Mesenchymal stem cell (in vitro differentiated cells and primary cell): ENCODE measurements around the gene ANGPTL8.

Source experiments
- DNase-seq: peaks from one replicate; pipeline ENCODE4 v3.0.0-alpha.2; 2013
- H2AFZ ChIP-seq: one replicate; pipeline ENCODE4 v1.6.1; 2013; ENCODE audit warnings: low read depth, mild to moderate bottlenecking, control low read depth, inconsistent platforms, low read length, moderate library complexity
- H2AK5ac ChIP-seq: 2 replicates; pipeline ENCODE4 v1.6.1; 2013; ENCODE audit warnings: low read length, moderate library complexity, mild to moderate bottlenecking, inconsistent platforms; ENCODE audit not compliant: severe bottlenecking
- H2BK120ac ChIP-seq: one replicate; pipeline ENCODE4 v1.6.1; 2013; ENCODE audit warnings: low read depth, mild to moderate bottlenecking, inconsistent platforms, low read length, moderate library complexity
- H2BK12ac ChIP-seq, 2 experiments: one replicate each; pipeline ENCODE4 v1.6.1; 2013; ENCODE audit warnings: inconsistent platforms in 2 of 2, low read length in 2 of 2, mild to moderate bottlenecking in 2 of 2, moderate library complexity in 2 of 2, control low read depth in 1 of 2
- H2BK15ac ChIP-seq: one replicate; pipeline ENCODE4 v1.6.1; 2013; ENCODE audit warnings: mild to moderate bottlenecking, low read depth, inconsistent platforms; ENCODE audit not compliant: poor library complexity, severe bottlenecking
- H2BK5ac ChIP-seq: 2 replicates; pipeline ENCODE4 v1.6.1; 2013; ENCODE audit warnings: low read depth, mild to moderate bottlenecking, low read length, control low read depth, inconsistent platforms; ENCODE audit not compliant: poor library complexity, severe bottlenecking
- H3K14ac ChIP-seq, 2 experiments: one replicate each; pipeline ENCODE4 v1.6.1; 2013; ENCODE audit warnings: inconsistent platforms in 2 of 2, low read length in 2 of 2, control low read depth in 1 of 2, mild to moderate bottlenecking in 1 of 2, moderate library complexity in 1 of 2
- H3K18ac ChIP-seq, 2 experiments: one replicate each; pipeline ENCODE4 v1.6.1; 2013; ENCODE audit warnings: inconsistent platforms in 2 of 2, low read length in 2 of 2, control low read depth in 1 of 2, low read depth in 1 of 2, mild to moderate bottlenecking in 1 of 2
- H3K23ac ChIP-seq, 2 experiments: one replicate each; pipeline ENCODE4 v1.6.1; 2013; ENCODE audit warnings: inconsistent platforms in 2 of 2, low read length in 2 of 2, mild to moderate bottlenecking in 2 of 2, moderate library complexity in 2 of 2, control low read depth in 1 of 2
- H3K27ac ChIP-seq: 2 replicates; pipeline ENCODE4 v1.5.1; 2013; ENCODE audit warnings: mild to moderate bottlenecking, moderate library complexity, low read length, control low read depth, inconsistent platforms; ENCODE audit not compliant: poor library complexity, severe bottlenecking
- H3K27me3 ChIP-seq, 2 experiments: 2 replicates each; pipeline versions ENCODE4 v1.6.1 to v1.7.0; 2013; ENCODE audit warnings: low read length in 2 of 2, mild to moderate bottlenecking in 2 of 2, moderate library complexity in 2 of 2, control low read depth in 1 of 2, inconsistent platforms in 1 of 2; ENCODE audit not compliant: control insufficient read depth in 1 of 2, insufficient read depth in 1 of 2
- H3K36me3 ChIP-seq, 2 experiments: 2 replicates each; pipeline versions ENCODE4 v1.6.1 to v1.7.0; 2013; ENCODE audit warnings: low read length in 2 of 2, control low read depth in 1 of 2, inconsistent platforms in 1 of 2, low read depth in 1 of 2, mild to moderate bottlenecking in 1 of 2; ENCODE audit not compliant: insufficient read depth in 2 of 2, control insufficient read depth in 1 of 2
- H3K4ac ChIP-seq, 2 experiments: one replicate each; pipeline ENCODE4 v1.6.1; 2013; ENCODE audit warnings: inconsistent platforms in 2 of 2, low read length in 2 of 2, mild to moderate bottlenecking in 2 of 2, moderate library complexity in 2 of 2, control low read depth in 1 of 2, low read depth in 1 of 2
- H3K4me1 ChIP-seq: 2 replicates; pipeline ENCODE4 v1.6.1; 2013; ENCODE audit warnings: low read depth, low read length, control low read depth; ENCODE audit not compliant: control insufficient read depth, insufficient read depth
- H3K4me2 ChIP-seq: 2 replicates; pipeline ENCODE4 v1.6.1; 2013; ENCODE audit warnings: low read length, mild to moderate bottlenecking, inconsistent platforms; ENCODE audit not compliant: poor library complexity, severe bottlenecking
- H3K4me3 ChIP-seq, 2 experiments: 2 replicates each; pipeline versions ENCODE4 v1.5.1 to v1.7.0; 2013; ENCODE audit warnings: low read length in 2 of 2, mild to moderate bottlenecking in 2 of 2, control low read depth in 1 of 2, low read depth in 1 of 2; ENCODE audit not compliant: insufficient read depth in 1 of 2
- H3K79me1 ChIP-seq: replicated peaks from 2 replicates; pipeline ENCODE4 v1.6.1; 2013; ENCODE audit warnings: mild to moderate bottlenecking, control low read depth, low read length, inconsistent platforms; ENCODE audit not compliant: poor library complexity, severe bottlenecking
- H3K9ac ChIP-seq: 2 replicates; pipeline ENCODE4 v1.7.0; 2013; ENCODE audit warnings: mild to moderate bottlenecking, low read length, moderate library complexity
- H3K9me3 ChIP-seq: 2 replicates; pipeline ENCODE4 v1.7.0; 2013; ENCODE audit warnings: mild to moderate bottlenecking, low read length; ENCODE audit not compliant: control insufficient read depth
- H4K8ac ChIP-seq: one replicate; pipeline ENCODE4 v1.6.1; 2013; ENCODE audit warnings: inconsistent platforms, mild to moderate bottlenecking, low read length, moderate library complexity
- H4K91ac ChIP-seq: one replicate; pipeline ENCODE4 v1.6.1; 2013; ENCODE audit warnings: mild to moderate bottlenecking, low read length, inconsistent platforms
- WGBS: methylation state at CpG from one replicate; pipeline ENCODE4 v1.1.7; 2013; ENCODE audit warnings: mixed read lengths; 5-methylcytosine and 5-hydroxymethylcytosine counted together

ANGPTL8 gene

DNA sequence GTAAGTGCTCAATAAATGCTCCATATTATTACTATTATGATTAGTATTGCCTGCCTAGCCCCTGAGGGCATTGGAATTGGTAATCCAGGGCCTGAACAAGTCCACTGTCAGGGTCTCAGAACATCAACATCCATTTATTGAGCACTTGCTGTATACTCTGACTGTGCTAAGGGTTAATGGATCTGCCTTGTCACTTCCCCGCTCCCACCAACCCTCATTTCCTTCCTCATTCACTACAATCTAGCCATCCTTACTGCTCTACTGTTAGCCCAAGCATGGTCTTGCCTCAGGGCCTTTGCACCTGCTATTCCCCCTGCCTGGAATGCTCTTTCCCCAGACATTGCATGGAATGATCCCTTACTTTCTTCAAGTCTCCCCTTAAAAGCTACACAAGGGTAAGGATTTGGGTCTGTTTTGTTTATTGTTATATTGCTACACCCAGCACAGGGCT lies 12.7 kb upstream of the ANGPTL8 start:
- no peak overlapping the region for H2AFZ ChIP-seq
- H3K27me3 ChIP-seq = no peaks in the 10 kb centered on the region
- no peak overlapping the region for H3K27ac ChIP-seq
- H2AK5ac ChIP-seq = no peak overlapping the region
- H3K36me3 ChIP-seq = peaks cover 35 to 55% of the 10 kb centered on the region in 2 experiments
- H3K4ac ChIP-seq = no peak overlapping the region
- H3K14ac ChIP-seq = no peak overlapping the region
- no peak overlapping the region for H3K4me3 ChIP-seq
- no peak overlapping the region for H4K91ac ChIP-seq
- H2BK12ac ChIP-seq = no peak overlapping the region
- no peak overlapping the region for H2BK15ac ChIP-seq
- H4K8ac ChIP-seq = no peak overlapping the region
- WGBS = 96% methylated on average over 1 of the region's 1 CpG
- no peaks in the 10 kb centered on the region for H3K4me1 ChIP-seq
- H3K23ac ChIP-seq = no peak overlapping the region
- H3K79me1 ChIP-seq = no peaks in the 10 kb centered on the region
- H3K9me3 ChIP-seq = peaks cover 9% of the 10 kb centered on the region
- no peak overlapping the region for H3K4me2 ChIP-seq
- H2BK5ac ChIP-seq = no peak overlapping the region
- H3K9ac ChIP-seq = no peak overlapping the region
- H3K18ac ChIP-seq = no peak overlapping the region
- no peak for DNase-seq
- no peak overlapping the region for H2BK120ac ChIP-seq

DNA sequence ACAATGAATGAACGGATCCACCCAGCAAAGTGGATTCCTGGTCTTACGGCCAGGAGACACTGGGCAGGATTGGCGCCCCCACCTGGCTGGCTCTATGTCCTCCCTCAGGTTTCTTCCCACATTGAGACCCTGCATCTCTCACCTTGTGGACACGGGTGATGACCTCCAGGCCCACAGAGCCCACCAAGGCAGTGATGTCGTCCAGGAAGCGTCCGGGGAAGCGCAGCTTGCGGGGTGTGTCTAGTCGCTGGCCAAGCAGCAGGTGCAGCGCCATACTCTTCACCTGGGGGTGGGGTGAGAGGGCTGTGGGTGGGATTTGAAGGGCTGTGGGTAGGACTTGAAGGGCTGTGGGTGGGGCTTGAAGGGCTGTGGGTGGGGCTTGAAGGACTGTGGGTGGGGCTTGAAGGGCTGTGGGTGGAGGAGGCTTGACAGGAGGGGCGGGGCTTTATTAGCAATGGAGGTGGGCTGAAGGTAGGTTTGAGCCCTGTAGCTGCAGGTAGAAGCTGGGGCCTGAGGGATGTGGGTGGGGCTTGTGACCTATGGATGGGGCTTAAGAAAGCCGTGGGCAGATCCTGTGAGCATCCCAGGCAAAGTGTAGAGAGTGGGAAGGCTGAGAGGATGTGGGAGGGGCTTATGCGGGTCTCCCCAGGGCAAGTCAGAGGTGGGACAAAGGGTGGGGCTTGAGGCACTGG lies 12.1 kb upstream of the ANGPTL8 start:
- no peak overlapping the region for H3K4ac ChIP-seq
- H3K36me3 ChIP-seq = peaks cover 33 to 55% of the 10 kb centered on the region in 2 experiments
- no peaks in the 10 kb centered on the region for H3K27me3 ChIP-seq
- H2BK120ac ChIP-seq = no peak overlapping the region
- H3K9me3 ChIP-seq = peaks cover 3% of the 10 kb centered on the region
- no peak overlapping the region for H2BK12ac ChIP-seq
- DNase-seq = no peak
- no peaks in the 10 kb centered on the region for H3K4me1 ChIP-seq
- no peak overlapping the region for H3K27ac ChIP-seq
- H3K4me2 ChIP-seq = no peak overlapping the region
- no peak overlapping the region for H3K18ac ChIP-seq
- H3K9ac ChIP-seq = no peak overlapping the region
- H3K79me1 ChIP-seq = no peaks in the 10 kb centered on the region
- H3K14ac ChIP-seq = no peak overlapping the region
- no peak overlapping the region for H2BK5ac ChIP-seq
- H2AK5ac ChIP-seq = no peak overlapping the region
- no peak overlapping the region for H4K8ac ChIP-seq
- H4K91ac ChIP-seq = no peak overlapping the region
- H2AFZ ChIP-seq = no peak overlapping the region
- H3K4me3 ChIP-seq = peak overlapping the region in 1 of 2 experiments; percentile 29
- no peak overlapping the region for H3K23ac ChIP-seq
- no peak overlapping the region for H2BK15ac ChIP-seq
- WGBS = 91% methylated on average over 14 of the region's 14 CpGs

- Histone ChIP-seq H2BK120ac (no peak overlapping the region), H3K27me3 (no peaks in the 10 kb centered on the region), H2AFZ (no peak overlapping the region), H3K9ac (no peak overlapping the region), H2AK5ac (no peak overlapping the region), H2BK15ac (no peak overlapping the region), H3K18ac (no peak overlapping the region), H3K23ac (no peak overlapping the region), H4K8ac (no peak overlapping the region), H2BK5ac (no peak overlapping the region), H3K4me2 (no peak overlapping the region), H2BK12ac (no peak overlapping the region), H3K9me3 (no peaks in the 10 kb centered on the region), H3K4ac (no peak overlapping the region), H3K4me3 (no peak overlapping the region), H3K27ac (no peak overlapping the region), H4K91ac (no peak overlapping the region), H3K4me1 (no peaks in the 10 kb centered on the region), H3K79me1 (no peaks in the 10 kb centered on the region), H3K14ac (no peak overlapping the region), H3K36me3 (peaks cover 32 to 52% of the 10 kb centered on the region in 2 experiments)
- WGBS = 88% methylated on average over 7 of the region's 7 CpGs
- DNase-seq = no peak
Observed at GRCh38 chr19:11230621-11231386, 8.6 kb upstream of the ANGPTL8 start.

DNA sequence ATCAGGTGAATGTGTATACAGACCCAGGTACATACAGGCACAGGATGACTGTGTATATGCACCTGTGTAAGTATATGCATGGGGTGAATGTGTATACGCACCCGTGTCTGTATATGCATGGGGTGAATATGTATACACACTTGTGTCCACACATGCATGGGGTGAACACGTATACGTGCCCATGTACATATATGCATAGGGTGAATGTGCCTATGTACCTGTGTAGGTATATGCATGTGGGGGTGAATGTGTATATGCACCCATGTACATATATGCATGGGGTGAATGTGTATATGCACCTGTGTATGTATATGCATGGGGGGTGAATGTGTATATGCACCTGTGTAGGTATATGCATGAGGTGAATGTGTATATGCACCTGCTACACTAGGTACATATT lies 6.9 kb upstream of the ANGPTL8 start:
- H2BK12ac ChIP-seq = no peak overlapping the region
- H4K8ac ChIP-seq = no peak overlapping the region
- H3K27me3 ChIP-seq = no peaks in the 10 kb centered on the region
- no peak overlapping the region for H2BK5ac ChIP-seq
- H3K27ac ChIP-seq = no peak overlapping the region
- WGBS = 87% methylated on average over 4 of the region's 4 CpGs
- H2BK15ac ChIP-seq = no peak overlapping the region
- no peak overlapping the region for H3K4me2 ChIP-seq
- DNase-seq = no peak
- H3K18ac ChIP-seq = no peak overlapping the region
- no peak overlapping the region for H3K9ac ChIP-seq
- H3K36me3 ChIP-seq = peaks cover 25 to 54% of the 10 kb centered on the region in 2 experiments
- no peak overlapping the region for H3K23ac ChIP-seq
- no peak overlapping the region for H3K4me3 ChIP-seq
- H3K79me1 ChIP-seq = no peaks in the 10 kb centered on the region
- H3K14ac ChIP-seq = no peak overlapping the region
- H3K4ac ChIP-seq = no peak overlapping the region
- no peak overlapping the region for H2AK5ac ChIP-seq
- H3K4me1 ChIP-seq = no peaks in the 10 kb centered on the region
- H3K9me3 ChIP-seq = no peaks in the 10 kb centered on the region
- H2BK120ac ChIP-seq = no peak overlapping the region
- no peak overlapping the region for H4K91ac ChIP-seq
- no peak overlapping the region for H2AFZ ChIP-seq
